Keratinocyte (primary cell): Measurements from ENCODE around the gene SLC15A5. TPM values are rescaled to one million over a fixed set of nuclear protein-coding genes. Genes with fewer than 3 reads are reported as not detected.

ENCODE experiments used
- DNase-seq: peaks from one replicate; pipeline ENCODE4 v3.0.0-alpha.2; 2011; ENCODE audit warnings: low read depth, missing footprints, low spot score
- FAIRE-seq: peaks from 2 replicates; lab custom pipeline; 2011; peaks lifted over from hg19 to GRCh38; lab: Jason Lieb, UNC
- H2AFZ ChIP-seq: 2 replicates; pipeline ENCODE4 v1.6.0; 2012; ENCODE audit warnings: low read length, control low read depth, inconsistent platforms; ENCODE audit not compliant: control insufficient read depth
- H3K27ac ChIP-seq: 2 replicates; pipeline ENCODE4 v1.5.1; 2011; ENCODE audit warnings: low read length; ENCODE audit not compliant: control insufficient read depth, insufficient read depth
- H3K27me3 ChIP-seq: 3 replicates; pipeline ENCODE4 v1.6.0; 2011; ENCODE audit warnings: low read length; ENCODE audit not compliant: control insufficient read depth, insufficient read depth; ENCODE audit errors: extremely low read depth
- H3K36me3 ChIP-seq, 2 experiments: 2 replicates in 1 of 2; 3 replicates in 1 of 2; pipeline ENCODE4 v1.5.1; 2011; ENCODE audit warnings: low read length in 2 of 2, mild to moderate bottlenecking in 1 of 2; ENCODE audit not compliant: control insufficient read depth in 2 of 2, insufficient read depth in 2 of 2; ENCODE audit errors: extremely low read depth in 1 of 2
- H3K4me1 ChIP-seq: 3 replicates; pipeline ENCODE4 v1.5.1; 2011; ENCODE audit warnings: low read length; ENCODE audit not compliant: control insufficient read depth, insufficient read depth; ENCODE audit errors: extremely low read depth
- H3K4me2 ChIP-seq: 3 replicates; pipeline ENCODE4 v1.6.0; 2011; ENCODE audit warnings: low read depth, low read length; ENCODE audit not compliant: control insufficient read depth, insufficient read depth; ENCODE audit errors: extremely low read depth
- H3K4me3 ChIP-seq, 3 experiments: fragments of 200-600 bp in 1 of 3; sonication (generic) in 1 of 3; 2 replicates in 2 of 3; 3 replicates in 1 of 3; pipeline ENCODE4 v1.5.1; 2011 to 2016; ENCODE audit warnings: low read length in 3 of 3, mild to moderate bottlenecking in 3 of 3, control low read depth in 2 of 3, inconsistent platforms in 1 of 3, low read depth in 1 of 3, mixed read lengths in 1 of 3, mixed run types in 1 of 3, moderate library complexity in 1 of 3; ENCODE audit not compliant: control insufficient read depth in 2 of 3, insufficient read depth in 2 of 3; ENCODE audit errors: extremely low read depth in 1 of 3
- H3K79me2 ChIP-seq: 2 replicates; pipeline ENCODE4 v1.6.0; 2012; ENCODE audit warnings: low read length; ENCODE audit not compliant: control insufficient read depth, insufficient read depth
- H3K9ac ChIP-seq: 3 replicates; pipeline ENCODE4 v1.6.0; 2011; ENCODE audit warnings: low read length; ENCODE audit not compliant: control insufficient read depth, insufficient read depth; ENCODE audit errors: extremely low read depth
- H3K9me1 ChIP-seq: 3 replicates; pipeline ENCODE4 v1.6.0; 2011; ENCODE audit warnings: low read length; ENCODE audit not compliant: control insufficient read depth, insufficient read depth; ENCODE audit errors: extremely low read depth
- H3K9me3 ChIP-seq: 2 replicates; pipeline ENCODE4 v1.5.1; 2012; ENCODE audit warnings: low read depth, low read length; ENCODE audit not compliant: control insufficient read depth
- H4K20me1 ChIP-seq: 3 replicates; pipeline ENCODE4 v1.6.0; 2011; ENCODE audit warnings: low read length; ENCODE audit not compliant: control insufficient read depth, insufficient read depth; ENCODE audit errors: extremely low read depth
- EZH2 ChIP-seq: IDR thresholded peaks from one replicate; pipeline ENCODE4 v1.6.1; 2012; ENCODE audit warnings: inconsistent platforms, mild to moderate bottlenecking, low read length, moderate library complexity
- dilution Hi-C: fragments of 300-500 bp; cut with MboI; formaldehyde crosslinking; loops from one replicate; pipeline ENCODE4 v1.7.0; 2020; ENCODE audit warnings: low sequenced_read_pairs; ENCODE audit not compliant: extremely low pct_ligation_motif_present
- polyA plus RNA-seq, 5 experiments: library from polyadenylated mRNA; depleted of rRNA in 3 of 5; stranded (reverse) in 3 of 5; stranded (forward) in 1 of 5; unstranded in 1 of 5; fragments of >200 nt; gene quantifications; 1 replicate in 1 of 5; 2 replicates in 3 of 5; 3 replicates in 1 of 5; pipeline versions ENCODE4 v1.2.1 to v1.2.3, GENCODE V29; 2011 to 2012; ENCODE audit warnings: missing spikeins in 2 of 5, low read depth in 1 of 5, low replicate concordance in 1 of 5
- TF ChIP-seq, protein P1 (sequence below), 3 experiments: IDR thresholded peaks in 1 of 3; conservative IDR thresholded peaks in 1 of 3; optimal IDR thresholded peaks in 1 of 3; 2 replicates in 2 of 3; 3 replicates in 1 of 3; pipeline versions ENCODE3 to v1.5.1; 2011; ENCODE audit warnings: low read length in 3 of 3, mild to moderate bottlenecking in 3 of 3, moderate library complexity in 2 of 3, control low read depth in 1 of 3, inconsistent platforms in 1 of 3; ENCODE audit not compliant: insufficient read depth in 2 of 3; ENCODE audit errors: extremely low read depth in 1 of 3

The SLC15A5 gene
- polyA plus RNA-seq, 1 donor (not counting 4 experiments of a cell fraction or from before 2014, with no cell fraction given): not detected

DNA sequence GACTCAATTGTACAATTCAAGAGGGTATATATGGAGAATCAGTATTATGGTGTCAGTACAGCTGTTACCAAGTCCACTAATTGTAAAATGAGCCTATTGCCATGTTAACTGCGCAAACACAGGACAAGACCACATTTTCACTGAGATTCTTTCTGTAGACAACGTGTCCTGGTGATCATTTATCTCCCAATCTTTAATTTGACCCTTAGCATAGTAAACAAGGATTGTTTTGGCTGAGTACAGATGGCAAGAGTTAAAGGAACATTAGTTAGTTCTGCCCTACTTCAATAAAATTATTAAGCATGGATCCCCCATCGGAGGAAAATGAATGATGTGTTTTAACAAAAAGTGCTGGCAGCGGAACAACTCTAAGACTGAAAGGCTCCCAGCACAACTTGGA, 36.1 kb downstream of the SLC15A5 start:
- H3K36me3 ChIP-seq: no peaks in the 10 kb centered on the region
- no peaks in the 10 kb centered on the region for H3K9me3 ChIP-seq
- H3K4me1 ChIP-seq: no peaks in the 10 kb centered on the region
- no peak overlapping the region for H3K4me2 ChIP-seq
- dilution Hi-C loops: no loop called here
- no peak overlapping the region for H3K4me3 ChIP-seq
- no peak for FAIRE-seq
- H3K27me3 ChIP-seq: no peaks in the 10 kb centered on the region
- no peaks in the 10 kb centered on the region for H4K20me1 ChIP-seq
- no peak for DNase-seq
- no peaks in the 10 kb centered on the region for H3K79me2 ChIP-seq
- H3K9me1 ChIP-seq: no peaks in the 10 kb centered on the region
- no peak for TF ChIP-seq EZH2
- TF ChIP-seq, protein P1, sequence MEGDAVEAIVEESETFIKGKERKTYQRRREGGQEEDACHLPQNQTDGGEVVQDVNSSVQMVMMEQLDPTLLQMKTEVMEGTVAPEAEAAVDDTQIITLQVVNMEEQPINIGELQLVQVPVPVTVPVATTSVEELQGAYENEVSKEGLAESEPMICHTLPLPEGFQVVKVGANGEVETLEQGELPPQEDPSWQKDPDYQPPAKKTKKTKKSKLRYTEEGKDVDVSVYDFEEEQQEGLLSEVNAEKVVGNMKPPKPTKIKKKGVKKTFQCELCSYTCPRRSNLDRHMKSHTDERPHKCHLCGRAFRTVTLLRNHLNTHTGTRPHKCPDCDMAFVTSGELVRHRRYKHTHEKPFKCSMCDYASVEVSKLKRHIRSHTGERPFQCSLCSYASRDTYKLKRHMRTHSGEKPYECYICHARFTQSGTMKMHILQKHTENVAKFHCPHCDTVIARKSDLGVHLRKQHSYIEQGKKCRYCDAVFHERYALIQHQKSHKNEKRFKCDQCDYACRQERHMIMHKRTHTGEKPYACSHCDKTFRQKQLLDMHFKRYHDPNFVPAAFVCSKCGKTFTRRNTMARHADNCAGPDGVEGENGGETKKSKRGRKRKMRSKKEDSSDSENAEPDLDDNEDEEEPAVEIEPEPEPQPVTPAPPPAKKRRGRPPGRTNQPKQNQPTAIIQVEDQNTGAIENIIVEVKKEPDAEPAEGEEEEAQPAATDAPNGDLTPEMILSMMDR (optimal IDR thresholded peaks at IDR 0.05 in 1 of 3, IDR thresholded peaks at IDR 0.05 in 1 of 3, conservative IDR thresholded peaks at IDR 0.05 in 1 of 3; ENCODE audit: extremely low read depth in 1 of 3, insufficient read depth in 2 of 3, low read length in 3 of 3): no peak
- H3K9ac ChIP-seq: no peak overlapping the region
- no peak overlapping the region for H3K27ac ChIP-seq
- no peak overlapping the region for H2AFZ ChIP-seq

DNA sequence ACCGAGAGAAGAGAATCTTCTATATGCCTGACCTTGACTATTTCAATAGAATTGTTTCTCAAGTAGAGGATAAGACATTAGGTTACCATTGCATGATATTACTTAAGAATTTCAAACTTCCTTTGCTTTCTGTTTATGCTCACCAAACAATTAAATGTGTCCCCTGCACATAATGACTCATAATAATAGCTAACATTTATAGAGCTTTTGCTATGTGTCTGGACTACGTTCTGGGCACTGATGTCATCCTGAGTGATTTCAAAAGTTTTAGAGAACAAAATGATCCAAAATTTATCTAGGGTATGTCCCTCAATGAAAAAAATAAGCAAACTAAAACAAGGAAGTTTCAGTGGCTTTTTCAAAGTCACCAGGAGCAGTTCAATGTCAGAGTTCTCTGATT, 38.8 kb downstream of the SLC15A5 start:
- Histone ChIP-seq H3K79me2 (no peaks in the 10 kb centered on the region), H3K4me2 (no peak overlapping the region), H3K4me3 (no peak overlapping the region), H3K36me3 (no peaks in the 10 kb centered on the region), H2AFZ (no peak overlapping the region), H4K20me1 (no peaks in the 10 kb centered on the region), H3K27me3 (no peaks in the 10 kb centered on the region), H3K9ac (no peak overlapping the region), H3K4me1 (no peaks in the 10 kb centered on the region), H3K9me1 (no peaks in the 10 kb centered on the region), H3K9me3 (no peaks in the 10 kb centered on the region), H3K27ac (no peak overlapping the region)
- TF ChIP-seq EZH2: no peak
- TF ChIP-seq, protein P1 (optimal IDR thresholded peaks at IDR 0.05 in 1 of 3, IDR thresholded peaks at IDR 0.05 in 1 of 3, conservative IDR thresholded peaks at IDR 0.05 in 1 of 3; ENCODE audit: extremely low read depth in 1 of 3, insufficient read depth in 2 of 3, low read length in 3 of 3): no peak
- dilution Hi-C loops: no loop called here
- FAIRE-seq (no peak), DNase-seq (no peak)
